ENCODE measurements around the gene PUS1. TPM values are rescaled to one million over a fixed set of nuclear protein-coding genes. Genes with fewer than 3 reads are reported as not detected.

Gene PUS1
- total and polyA plus RNA-seq, 4 donors = 6.5 to 20.2 (median 18.8) TPM

- WGBS, 2 donors = 85 to 87% methylated on average over 18 of the region's 18 CpGs
- no peaks in the 10 kb centered on the region for H3K9me3 ChIP-seq (ENCODE audit: control insufficient read depth, low read length)
- intact Hi-C loops (cut with DNase I) = no loop called here
- H3K4me3 ChIP-seq (ENCODE audit: low read length in 2 of 2) = no peak overlapping the region
- H3K27me3 ChIP-seq (ENCODE audit: control insufficient read depth in 1 of 2, insufficient read depth in 2 of 2, low read length in 1 of 2) = no peaks in the 10 kb centered on the region
- ATAC-seq (ENCODE audit: low FRiP score) (no peak), DNase-seq (no peak)
- H3K36me3 ChIP-seq (ENCODE audit: control insufficient read depth in 1 of 2, insufficient read depth in 2 of 2, low read length in 1 of 2) = peaks cover 2 to 3% of the 10 kb centered on the region in 2 donors
- no peak overlapping the region for H3K27ac ChIP-seq (ENCODE audit: low read depth in 1 of 2, low read length in 2 of 2)
- no peaks in the 10 kb centered on the region for H3K4me1 ChIP-seq (ENCODE audit: control insufficient read depth in 1 of 2, insufficient read depth in 2 of 2, low read length in 2 of 2)
These were observed 11.3 kb upstream of the PUS1 start for GRCh38 chr12:131917711-131918306.

- WGBS, 2 donors = 84 to 89% methylated on average over 18 to 20 of the region's 20 CpGs
- H3K4me3 ChIP-seq (ENCODE audit: low read length in 2 of 2) = no peak overlapping the region
- H3K27ac ChIP-seq (ENCODE audit: low read depth in 1 of 2, low read length in 2 of 2) = no peak overlapping the region
- H3K27me3 ChIP-seq (ENCODE audit: control insufficient read depth in 1 of 2, insufficient read depth in 2 of 2, low read length in 1 of 2) = no peaks in the 10 kb centered on the region
- H3K4me1 ChIP-seq (ENCODE audit: control insufficient read depth in 1 of 2, insufficient read depth in 2 of 2, low read length in 2 of 2) = no peaks in the 10 kb centered on the region
- ATAC-seq (ENCODE audit: low FRiP score) (peak; percentile 53), DNase-seq (no peak)
- H3K9me3 ChIP-seq (ENCODE audit: control insufficient read depth, low read length) = no peaks in the 10 kb centered on the region
- intact Hi-C loops (cut with DNase I) = no loop called here
- peaks cover 2 to 3% of the 10 kb centered on the region in 2 donors for H3K36me3 ChIP-seq (ENCODE audit: control insufficient read depth in 1 of 2, insufficient read depth in 2 of 2, low read length in 1 of 2)
These were observed 10.6 kb upstream of the PUS1 start for GRCh38 chr12:131918311-131919050.

- H3K36me3 ChIP-seq (ENCODE audit: control insufficient read depth in 1 of 2, insufficient read depth in 2 of 2, low read length in 1 of 2) = peaks cover 2 to 3% of the 10 kb centered on the region in 2 donors
- no peaks in the 10 kb centered on the region for H3K4me1 ChIP-seq (ENCODE audit: control insufficient read depth in 1 of 2, insufficient read depth in 2 of 2, low read length in 2 of 2)
- intact Hi-C loops (cut with DNase I) = no loop called here
- H3K27me3 ChIP-seq (ENCODE audit: control insufficient read depth in 1 of 2, insufficient read depth in 2 of 2, low read length in 1 of 2) = no peaks in the 10 kb centered on the region
- no peak overlapping the region for H3K4me3 ChIP-seq (ENCODE audit: low read length in 2 of 2)
- no peaks in the 10 kb centered on the region for H3K9me3 ChIP-seq (ENCODE audit: control insufficient read depth, low read length)
- no peak for ATAC-seq (ENCODE audit: low FRiP score)
- no peak for DNase-seq
- 92 to 93% methylated on average over 16 to 19 of the region's 19 CpGs for WGBS, 2 donors
- no peak overlapping the region for H3K27ac ChIP-seq (ENCODE audit: low read depth in 1 of 2, low read length in 2 of 2)
These were observed 10.1 kb upstream of the PUS1 start for GRCh38 chr12:131919051-131919347.

- ATAC-seq (ENCODE audit: low FRiP score) = no peak
- intact Hi-C loops (cut with DNase I) = no loop called here
These were observed 9.5 kb upstream of the PUS1 start for GRCh38 chr12:131919366-131920156.

GRCh38 chr12:131920157-131920508 lies 8.9 kb upstream of the PUS1 start:
- no peak overlapping the region for H3K4me3 ChIP-seq (ENCODE audit: low read length in 2 of 2)
- intact Hi-C loops (cut with DNase I) = no loop called here
- no peaks in the 10 kb centered on the region for H3K4me1 ChIP-seq (ENCODE audit: control insufficient read depth in 1 of 2, insufficient read depth in 2 of 2, low read length in 2 of 2)
- no peak overlapping the region for H3K27ac ChIP-seq (ENCODE audit: low read depth in 1 of 2, low read length in 2 of 2)
- H3K9me3 ChIP-seq (ENCODE audit: control insufficient read depth, low read length) = no peaks in the 10 kb centered on the region
- DNase-seq (no peak), ATAC-seq (ENCODE audit: low FRiP score) (no peak)
- H3K27me3 ChIP-seq (ENCODE audit: control insufficient read depth in 1 of 2, insufficient read depth in 2 of 2, low read length in 1 of 2) = no peaks in the 10 kb centered on the region
- peaks cover 2 to 3% of the 10 kb centered on the region in 2 donors for H3K36me3 ChIP-seq (ENCODE audit: control insufficient read depth in 1 of 2, insufficient read depth in 2 of 2, low read length in 1 of 2)
- WGBS, 2 donors = 94 to 95% methylated on average over 14 of the region's 14 CpGs

More at GRCh38 chr12:131919366-131920156, 9.5 kb upstream of the PUS1 start:
- H3K27ac ChIP-seq (ENCODE audit: low read depth in 1 of 2, low read length in 2 of 2) = no peak overlapping the region
- no peak for DNase-seq
- H3K4me1 ChIP-seq (ENCODE audit: control insufficient read depth in 1 of 2, insufficient read depth in 2 of 2, low read length in 2 of 2) = no peaks in the 10 kb centered on the region
- peaks cover 2 to 3% of the 10 kb centered on the region in 2 donors for H3K36me3 ChIP-seq (ENCODE audit: control insufficient read depth in 1 of 2, insufficient read depth in 2 of 2, low read length in 1 of 2)
- H3K9me3 ChIP-seq (ENCODE audit: control insufficient read depth, low read length) = no peaks in the 10 kb centered on the region
- no peaks in the 10 kb centered on the region for H3K27me3 ChIP-seq (ENCODE audit: control insufficient read depth in 1 of 2, insufficient read depth in 2 of 2, low read length in 1 of 2)
- WGBS, 2 donors = 90 to 91% methylated on average over 36 to 37 of the region's 37 CpGs
- no peak overlapping the region for H3K4me3 ChIP-seq (ENCODE audit: low read length in 2 of 2)

GRCh38 chr12:131920902-131921840 lies 7.9 kb upstream of the PUS1 start:
- Histone ChIP-seq H3K4me1 (ENCODE audit: control insufficient read depth in 1 of 2, insufficient read depth in 2 of 2, low read length in 2 of 2) (no peaks in the 10 kb centered on the region), H3K9me3 (ENCODE audit: control insufficient read depth, low read length) (no peaks in the 10 kb centered on the region), H3K27me3 (ENCODE audit: control insufficient read depth in 1 of 2, insufficient read depth in 2 of 2, low read length in 1 of 2) (no peaks in the 10 kb centered on the region), H3K27ac (ENCODE audit: low read depth in 1 of 2, low read length in 2 of 2) (no peak overlapping the region), H3K4me3 (ENCODE audit: low read length in 2 of 2) (no peak overlapping the region), H3K36me3 (ENCODE audit: control insufficient read depth in 1 of 2, insufficient read depth in 2 of 2, low read length in 1 of 2) (peaks cover 2 to 3% of the 10 kb centered on the region in 2 donors)
- ATAC-seq (ENCODE audit: low FRiP score) = no peak
- 86 to 89% methylated on average over 35 of the region's 35 CpGs for WGBS, 2 donors
- intact Hi-C loops (cut with DNase I) = no loop called here
- DNase-seq = no peak

GRCh38 chr12:131921866-131922769 lies 7.0 kb upstream of the PUS1 start:
- 67 to 72% methylated on average over 29 of the region's 29 CpGs for WGBS, 2 donors
- no peaks in the 10 kb centered on the region for H3K4me1 ChIP-seq (ENCODE audit: control insufficient read depth in 1 of 2, insufficient read depth in 2 of 2, low read length in 2 of 2)
- no peak overlapping the region for H3K4me3 ChIP-seq (ENCODE audit: low read length in 2 of 2)
- peaks cover 2 to 3% of the 10 kb centered on the region in 2 donors for H3K36me3 ChIP-seq (ENCODE audit: control insufficient read depth in 1 of 2, insufficient read depth in 2 of 2, low read length in 1 of 2)
- DNase-seq (no peak), ATAC-seq (ENCODE audit: low FRiP score) (no peak)
- no peaks in the 10 kb centered on the region for H3K27me3 ChIP-seq (ENCODE audit: control insufficient read depth in 1 of 2, insufficient read depth in 2 of 2, low read length in 1 of 2)
- H3K27ac ChIP-seq (ENCODE audit: low read depth in 1 of 2, low read length in 2 of 2) = no peak overlapping the region
- intact Hi-C loops (cut with DNase I) = no loop called here
- H3K9me3 ChIP-seq (ENCODE audit: control insufficient read depth, low read length) = no peaks in the 10 kb centered on the region
